KMS-11 (cell line): ENCODE data around the gene SLC25A25.
"Not testable (repeated sequence)": the region's sequence is repeated elsewhere in the genome, so short reads cannot be mapped to it uniquely, and the experiment has no call there.

Source experiments
- H2AFZ ChIP-seq: fragments of 200-600 bp; sonication (generic); 2 replicates; pipeline ENCODE4 v1.6.1; 2016; ENCODE audit warnings: antibody characterized with exemption, mixed run types, low read depth
- H3K27ac ChIP-seq: fragments of 200-600 bp; sonication (generic); 2 replicates; pipeline ENCODE4 v1.6.1; 2016; ENCODE audit warnings: mild to moderate bottlenecking, mixed run types
- H3K27me3 ChIP-seq: fragments of 200-600 bp; sonication (generic); 2 replicates; pipeline ENCODE4 v1.6.1; 2017; ENCODE audit warnings: mild to moderate bottlenecking, low read depth, mixed run types, moderate library complexity; ENCODE audit not compliant: insufficient read depth
- H3K36me3 ChIP-seq: fragments of 200-600 bp; sonication (generic); 2 replicates; pipeline ENCODE4 v1.6.1; 2017; ENCODE audit warnings: mild to moderate bottlenecking, mixed run types; ENCODE audit not compliant: insufficient read depth
- H3K4me1 ChIP-seq: fragments of 200-600 bp; sonication (generic); 2 replicates; pipeline ENCODE4 v1.6.1; 2016; ENCODE audit warnings: mild to moderate bottlenecking, low read depth, mixed run types; ENCODE audit not compliant: poor library complexity, severe bottlenecking
- H3K4me2 ChIP-seq: fragments of 200-600 bp; sonication (generic); 2 replicates; pipeline ENCODE4 v1.7.0; 2016; ENCODE audit warnings: mild to moderate bottlenecking, mixed run types
- H3K4me3 ChIP-seq: fragments of 200-600 bp; sonication (generic); IDR thresholded peaks from 2 replicates; pipeline ENCODE4 v1.6.1; 2017; ENCODE audit warnings: low read depth, low read length, mixed read lengths; ENCODE audit not compliant: insufficient read depth
- H3K79me2 ChIP-seq: fragments of 200-600 bp; sonication (generic); 2 replicates; pipeline ENCODE4 v1.6.1; 2016; ENCODE audit warnings: low read depth, mixed run types; ENCODE audit not compliant: insufficient read depth
- H3K9ac ChIP-seq: fragments of 200-600 bp; sonication (generic); 2 replicates; pipeline ENCODE4 v1.6.1; 2016; ENCODE audit warnings: mild to moderate bottlenecking, mixed run types
- H4K20me1 ChIP-seq: fragments of 200-600 bp; sonication (generic); 2 replicates; pipeline ENCODE4 v1.6.1; 2016; ENCODE audit warnings: mild to moderate bottlenecking, mixed run types; ENCODE audit not compliant: insufficient read depth
- TF ChIP-seq, protein P1 (sequence below): fragments of 200-600 bp; sonication (generic); conservative IDR thresholded peaks from 2 replicates; pipeline ENCODE4 v1.6.1; 2017; ENCODE audit warnings: low read depth, mild to moderate bottlenecking, antibody characterized with exemption, low read length, moderate library complexity, mixed read lengths

SLC25A25 gene

DNA sequence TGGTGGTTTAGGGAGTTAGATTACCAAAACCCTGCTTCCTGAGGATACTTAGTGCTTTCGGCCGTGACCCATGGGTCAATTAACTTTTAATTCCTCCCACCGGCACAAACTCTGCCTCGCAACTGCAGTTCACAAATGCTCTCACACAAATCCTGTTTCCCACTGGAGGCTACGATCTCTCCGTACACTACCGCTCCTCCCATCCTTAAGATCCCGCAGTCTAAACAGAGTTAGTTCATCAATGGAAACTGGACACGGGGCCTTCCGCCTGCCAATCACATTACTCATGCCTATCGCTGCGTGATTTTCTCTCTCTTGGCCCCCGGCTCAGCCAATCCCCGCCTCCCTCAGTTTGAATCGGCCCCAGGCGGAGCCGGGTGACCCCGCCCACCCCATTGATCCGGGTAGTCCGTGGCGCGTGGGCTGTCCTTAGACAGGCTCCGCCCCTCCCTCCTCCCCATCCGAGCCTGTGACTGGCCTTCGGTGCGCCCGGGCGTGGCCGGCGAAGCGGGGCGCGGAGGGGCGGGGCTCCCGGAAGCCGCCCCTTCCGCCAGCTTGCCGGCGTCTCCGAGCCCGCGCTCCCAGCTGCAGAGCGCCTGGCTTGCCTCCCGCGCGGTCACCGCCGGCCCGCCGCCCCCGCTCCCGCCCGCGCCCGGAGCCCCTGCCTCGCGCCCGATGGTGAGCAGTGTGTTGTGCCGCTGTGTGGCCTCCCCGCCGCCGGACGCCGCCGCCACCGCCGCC, at the start of gene SLC25A25:
TSS of gene SLC25A25 (plus strand) at position 588 of the 741 bp plus-strand sequence. CDS start at position 676, 88 bp downstream.
- Histone ChIP-seq H3K79me2 (peaks cover 53% of the 10 kb centered on the region), H3K4me2 (peak within 1 kb of the TSS; percentile 94), H3K27ac (peak within 1 kb of the TSS; percentile 71), H3K4me3 (peak within 1 kb of the TSS; percentile 35), H3K9ac (peak within 1 kb of the TSS; percentile 60), H4K20me1 (no peaks in the 10 kb centered on the region), H3K4me1 (peaks cover 50% of the 10 kb centered on the region), H3K36me3 (no peaks in the 10 kb centered on the region), H3K27me3 (no peaks in the 10 kb centered on the region), H2AFZ (peak within 1 kb of the TSS; percentile 50)
- TF ChIP-seq, protein P1, sequence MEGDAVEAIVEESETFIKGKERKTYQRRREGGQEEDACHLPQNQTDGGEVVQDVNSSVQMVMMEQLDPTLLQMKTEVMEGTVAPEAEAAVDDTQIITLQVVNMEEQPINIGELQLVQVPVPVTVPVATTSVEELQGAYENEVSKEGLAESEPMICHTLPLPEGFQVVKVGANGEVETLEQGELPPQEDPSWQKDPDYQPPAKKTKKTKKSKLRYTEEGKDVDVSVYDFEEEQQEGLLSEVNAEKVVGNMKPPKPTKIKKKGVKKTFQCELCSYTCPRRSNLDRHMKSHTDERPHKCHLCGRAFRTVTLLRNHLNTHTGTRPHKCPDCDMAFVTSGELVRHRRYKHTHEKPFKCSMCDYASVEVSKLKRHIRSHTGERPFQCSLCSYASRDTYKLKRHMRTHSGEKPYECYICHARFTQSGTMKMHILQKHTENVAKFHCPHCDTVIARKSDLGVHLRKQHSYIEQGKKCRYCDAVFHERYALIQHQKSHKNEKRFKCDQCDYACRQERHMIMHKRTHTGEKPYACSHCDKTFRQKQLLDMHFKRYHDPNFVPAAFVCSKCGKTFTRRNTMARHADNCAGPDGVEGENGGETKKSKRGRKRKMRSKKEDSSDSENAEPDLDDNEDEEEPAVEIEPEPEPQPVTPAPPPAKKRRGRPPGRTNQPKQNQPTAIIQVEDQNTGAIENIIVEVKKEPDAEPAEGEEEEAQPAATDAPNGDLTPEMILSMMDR: no peak

DNA sequence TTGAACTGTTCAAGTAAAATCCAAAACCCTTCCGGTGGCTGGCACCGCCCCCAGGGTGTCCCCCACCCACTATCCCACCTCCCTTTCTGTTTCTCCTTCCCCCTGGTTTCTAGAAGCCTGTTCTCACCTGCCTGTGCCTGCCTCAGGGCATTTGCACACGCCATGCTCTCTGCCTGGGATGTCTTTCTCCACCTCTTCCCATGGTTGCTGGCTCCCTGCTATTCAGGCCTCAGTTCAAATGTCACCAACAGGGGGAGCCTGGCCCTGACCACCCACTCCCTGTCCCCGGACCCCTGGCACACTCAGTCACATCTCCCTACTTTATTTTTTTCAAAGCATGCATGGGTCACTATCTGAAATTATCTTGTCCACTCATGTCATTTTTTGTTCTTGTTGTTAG, 47.3 kb upstream of the SLC25A25 start:
- Histone ChIP-seq H3K9ac (no peak overlapping the region), H3K4me1 (no peaks in the 10 kb centered on the region), H3K27me3 (no peaks in the 10 kb centered on the region), H2AFZ (no peak overlapping the region), H3K4me3 (no peak overlapping the region), H4K20me1 (no peaks in the 10 kb centered on the region), H3K27ac (no peak overlapping the region), H3K4me2 (no peak overlapping the region), H3K79me2 (no peaks in the 10 kb centered on the region), H3K36me3 (no peaks in the 10 kb centered on the region)
- TF ChIP-seq, protein P1: peak; percentile 50; the same call in 1 of the 2 replicates

DNA sequence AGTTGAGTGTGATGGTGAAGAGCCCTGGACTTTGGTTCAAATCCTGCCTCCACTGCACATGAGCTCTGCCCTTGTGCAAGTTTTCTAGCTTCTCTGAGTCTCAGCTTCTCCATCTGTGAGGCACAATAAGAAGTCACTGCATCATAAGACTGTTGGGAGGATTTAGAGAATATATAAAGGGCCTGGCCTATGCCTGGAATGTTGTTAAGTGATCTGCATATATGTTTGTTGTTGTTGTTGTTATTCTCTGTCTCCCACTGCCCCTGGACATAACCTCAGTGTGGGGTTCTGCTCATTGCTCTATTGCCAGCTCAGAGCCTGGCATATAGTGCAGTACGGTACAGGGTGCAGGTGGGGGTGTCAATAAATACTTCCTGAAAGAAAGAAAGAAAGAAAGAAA, 46.9 kb upstream of the SLC25A25 start:
- H4K20me1 ChIP-seq: no peaks in the 10 kb centered on the region
- no peak overlapping the region for H3K4me2 ChIP-seq
- no peak overlapping the region for H3K27ac ChIP-seq
- no peaks in the 10 kb centered on the region for H3K27me3 ChIP-seq
- TF ChIP-seq, protein P1: peak; percentile 5; the same call in 1 of the 2 replicates
- H3K4me3 ChIP-seq: no peak overlapping the region
- H3K79me2 ChIP-seq: no peaks in the 10 kb centered on the region
- H3K4me1 ChIP-seq: no peaks in the 10 kb centered on the region
- H2AFZ ChIP-seq: no peak overlapping the region
- H3K9ac ChIP-seq: no peak overlapping the region
- H3K36me3 ChIP-seq: no peaks in the 10 kb centered on the region

DNA sequence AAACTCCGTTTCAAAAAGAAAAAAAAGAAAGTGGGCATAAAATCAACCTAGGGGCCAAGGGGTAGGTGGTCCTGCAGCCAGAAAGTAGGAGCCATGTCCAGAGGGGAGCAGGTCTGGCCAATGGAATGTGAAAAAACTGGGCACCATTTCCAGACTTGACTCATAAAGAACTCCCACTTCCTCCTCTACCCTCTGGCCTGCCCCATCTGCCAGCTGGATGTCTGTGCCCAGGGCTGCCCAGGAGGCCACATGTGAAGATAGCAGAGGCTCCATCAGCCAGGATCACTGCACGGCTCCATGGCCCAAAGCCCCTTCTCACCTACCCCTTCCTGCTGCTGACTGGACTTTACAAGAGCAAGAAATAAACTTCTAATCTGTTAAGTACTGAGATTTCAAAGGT, 45.1 kb upstream of the SLC25A25 start:
- H3K79me2 ChIP-seq: no peaks in the 10 kb centered on the region
- no peak overlapping the region for H2AFZ ChIP-seq
- H3K4me2 ChIP-seq: no peak overlapping the region
- TF ChIP-seq, protein P1: no peak
- H3K9ac ChIP-seq: no peak overlapping the region
- H3K4me3 ChIP-seq: no peak overlapping the region
- no peaks in the 10 kb centered on the region for H3K4me1 ChIP-seq
- no peak overlapping the region for H3K27ac ChIP-seq
- H4K20me1 ChIP-seq: no peaks in the 10 kb centered on the region
- no peaks in the 10 kb centered on the region for H3K27me3 ChIP-seq
- no peaks in the 10 kb centered on the region for H3K36me3 ChIP-seq

DNA sequence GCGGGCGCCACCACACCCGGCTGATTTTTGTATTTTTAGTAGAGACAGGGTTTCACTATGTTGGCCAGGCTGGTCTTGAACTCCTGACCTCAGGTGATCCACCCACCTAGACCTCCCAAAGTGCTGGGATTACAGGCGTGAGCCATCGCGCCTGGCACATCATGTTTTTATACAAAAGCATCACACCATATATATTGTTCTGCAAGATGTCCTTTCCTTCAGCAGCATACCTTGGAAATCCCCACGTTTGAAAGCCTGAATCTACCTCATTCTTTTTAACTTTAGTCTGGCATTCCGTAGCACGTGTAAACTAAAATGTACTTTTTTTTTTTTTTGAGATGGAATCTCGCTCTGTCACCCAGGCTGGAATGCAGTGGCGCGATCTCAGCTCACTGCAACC, 44.4 kb upstream of the SLC25A25 start:
- H3K4me1 ChIP-seq, H3K9ac ChIP-seq, H3K27me3 ChIP-seq: not testable (repeated sequence)

More for the DNA sequence above, 44.4 kb upstream of the SLC25A25 start:
- not testable (repeated sequence) for H2AFZ ChIP-seq, H3K36me3 ChIP-seq, H3K79me2 ChIP-seq, H3K27ac ChIP-seq, H3K4me2 ChIP-seq, H3K4me3 ChIP-seq, H4K20me1 ChIP-seq
